Psoas muscle (tissue), 8 donors: ENCODE measurements around the gene SELPLG. TPM values are rescaled to one million over a fixed set of nuclear protein-coding genes. Genes with fewer than 3 reads are reported as not detected.
A peak's percentile ranks its signal among the peaks of the same experiment; 100 is the strongest.

Experiments used
- ATAC-seq, 4 donors: fragments of 200-7000 bp; cut with Tn5 transposase; one replicate each; pipeline ENCODE4 v1.9.1; 2020; ENCODE audit warnings: moderate library complexity in 3 of 4, mild to moderate bottlenecking in 2 of 4
- DNase-seq, 2 donors: peaks; one replicate each; pipeline ENCODE4 v3.0.0-alpha.2; 2020
- H3K27ac ChIP-seq: fragments of 200-600 bp; one replicate; pipeline ENCODE4 v1.8.0; 2022
- H3K27me3 ChIP-seq, 3 donors: fragments of 200-600 bp in 1 of 3; one replicate each; pipeline versions ENCODE4 v1.6.1 to v1.8.0; 2013 to 2022; ENCODE audit warnings: low read length in 2 of 3, mild to moderate bottlenecking in 2 of 3, moderate library complexity in 1 of 3; ENCODE audit not compliant: insufficient read depth in 3 of 3
- H3K36me3 ChIP-seq, 2 donors: fragments of 200-600 bp in 1 of 2; one replicate each; pipeline versions ENCODE4 v1.6.1 to v1.8.0; 2013 to 2022; ENCODE audit warnings: low read depth in 1 of 2, mild to moderate bottlenecking in 1 of 2, moderate library complexity in 1 of 2; ENCODE audit not compliant: insufficient read depth in 1 of 2
- H3K4me1 ChIP-seq: fragments of 200-600 bp; one replicate; pipeline ENCODE4 v1.8.0; 2022
- H3K4me3 ChIP-seq: fragments of 200-600 bp; one replicate; pipeline ENCODE4 v1.8.0; 2022; ENCODE audit warnings: mild to moderate bottlenecking
- H3K9me3 ChIP-seq: fragments of 200-600 bp; one replicate; pipeline ENCODE4 v1.8.0; 2022
- CTCF ChIP-seq: fragments of 200-600 bp; IDR thresholded peaks from one replicate; pipeline ENCODE4 v1.8.0; 2022; ENCODE audit warnings: antibody characterized with exemption
- WGBS, 3 donors: extraction: QIAGEN DNeasy Blood & Tissue Kit; methylation state at CpG; one replicate each; pipeline versions ENCODE4 v1.1.6 to v1.1.7; 2013; 5-methylcytosine and 5-hydroxymethylcytosine counted together
- intact Hi-C, 2 donors: fragments of 100-400 bp; cut with DNase I; formaldehyde crosslinking; loops; one replicate each; pipeline versions ENCODE4 v1.11.0 to v1.14.2; 2022
- polyA plus RNA-seq, 3 donors: library from polyadenylated mRNA; stranded (reverse); fragments of 200-250 nt; gene quantifications; one replicate each; pipeline ENCODE4 v1.2.3, GENCODE V29; 2013
- total RNA-seq, 4 donors: library from RNA; stranded (reverse); fragmentation: NEBNext Ultra II Directional in 2 of 4; extraction: Animal tissue kit (Norgen Biotek cat#: 25700) in 2 of 4; gene quantifications; one replicate each; pipeline versions ENCODE4 v1.2.1 to v1.2.4, GENCODE V29; 2021 to 2023
- donor health status: healthy with polysubstance abuse.
- donor health status: DM: no; HTN: no; CAD: no; lungs with moderate emphysema.
- donor health status: Bipolar disorder and iron deficiency.
- donor health status: healthy.
- donor health status: DM: yes; HTN: yes; CAD: no.
- donor health status: DM: no; HTN: no; CAD: no.
- donor health status: DM: no; HTN: no; CAD: no.
- donor health status: DM: yes; HTN: yes; CAD: no.

The SELPLG gene
- total and polyA plus RNA-seq, 7 donors: 0.62 to 3.8 (median 1.5) TPM

GRCh38 chr12:108597559-108598471 is 35.9 kb downstream of the SELPLG start, which contains the start of gene TMEM119:
TSS of gene TMEM119 (minus strand) at chr12:108598084. CDS start at chr12:108592383, 5,701 bp downstream.
- Histone ChIP-seq H3K4me3 (peak within 1 kb of the TSS; percentile 25), H3K9me3 (no peaks in the 10 kb centered on the region), H3K4me1 (no peaks in the 10 kb centered on the region), H3K36me3 (no peaks in the 10 kb centered on the region), H3K27me3 (no peaks in the 10 kb centered on the region), H3K27ac (no peak within 1 kb of the TSS)
- TF ChIP-seq CTCF: no peak
- intact Hi-C loops: no loop called here
- 41 to 53% (median 48%) methylated on average over 21 to 27 of the region's 27 CpGs for WGBS, 3 donors
- peak; percentile 41 to 69 for DNase-seq
- peak in 3 of 4 donors; percentile 35 to 50 (median 49) for ATAC-seq

GRCh38 chr12:108596854-108597558 is 36.7 kb downstream of the SELPLG start:
- Histone ChIP-seq H3K4me1 (no peaks in the 10 kb centered on the region), H3K27me3 (no peaks in the 10 kb centered on the region), H3K4me3 (peak overlapping the region; percentile 25), H3K36me3 (no peaks in the 10 kb centered on the region), H3K9me3 (no peaks in the 10 kb centered on the region), H3K27ac (no peak overlapping the region)
- no peak for TF ChIP-seq CTCF
- WGBS, 3 donors: 51 to 59% (median 58%) methylated on average over 10 of the region's 10 CpGs
- DNase-seq (no peak), ATAC-seq (no peak)
- intact Hi-C loops: no loop called here

GRCh38 chr12:108595711-108596647 is 37.7 kb downstream of the SELPLG start:
- 71 to 75% (median 75%) methylated on average over 17 of the region's 17 CpGs for WGBS, 3 donors
- Histone ChIP-seq H3K27ac (no peak overlapping the region), H3K4me1 (no peaks in the 10 kb centered on the region), H3K9me3 (no peaks in the 10 kb centered on the region), H3K27me3 (no peaks in the 10 kb centered on the region), H3K4me3 (no peak overlapping the region), H3K36me3 (no peaks in the 10 kb centered on the region)
- intact Hi-C loops: no loop called here
- ATAC-seq (no peak), DNase-seq (no peak)
- no peak for TF ChIP-seq CTCF

- Histone ChIP-seq H3K9me3 (no peaks in the 10 kb centered on the region), H3K27me3 (no peaks in the 10 kb centered on the region), H3K4me1 (no peaks in the 10 kb centered on the region), H3K36me3 (no peaks in the 10 kb centered on the region), H3K4me3 (no peak overlapping the region), H3K27ac (no peak overlapping the region)
- DNase-seq: no peak
- WGBS, 3 donors: 93 to 95% (median 94%) methylated on average over 7 of the region's 7 CpGs
- ATAC-seq: no peak
- intact Hi-C loops: no loop called here
- TF ChIP-seq CTCF: no peak
These were observed 38.6 kb downstream of the SELPLG start for GRCh38 chr12:108594960-108595710.
